Kidney (tissue), 14 donors: ENCODE results near the gene ZNF784. TPM values are rescaled to one million over a fixed set of nuclear protein-coding genes. Genes with fewer than 3 reads are reported as not detected.
A peak's percentile ranks its signal among the peaks of the same experiment; 100 is the strongest.
"Not testable (repeated sequence)": the region's sequence is repeated elsewhere in the genome, so short reads cannot be mapped to it uniquely, and the experiment has no call there.

Source experiments
- DNase-seq, 5 donors: peaks; one replicate each; pipeline ENCODE4 v3.0.0-alpha.2; 2013 to 2020
- FAIRE-seq: peaks from 2 replicates; lab custom pipeline; 2012; peaks lifted over from hg19 to GRCh38; lab: Jason Lieb, UNC
- H3K27ac ChIP-seq, 2 donors: one replicate each; pipeline ENCODE4 v1.7.0; 2013; ENCODE audit warnings: low read depth in 2 of 2, low read length in 2 of 2, inconsistent platforms in 1 of 2
- H3K27me3 ChIP-seq: one replicate; pipeline ENCODE4 v1.7.1; 2013; ENCODE audit warnings: low read length, inconsistent platforms; ENCODE audit not compliant: control insufficient read depth, insufficient read depth
- H3K36me3 ChIP-seq, 3 donors: one replicate each; pipeline versions ENCODE4 v1.7.0 to v1.7.1; 2013; ENCODE audit warnings: low read length in 3 of 3, control low read depth in 1 of 3, inconsistent platforms in 1 of 3; ENCODE audit not compliant: insufficient read depth in 3 of 3, control insufficient read depth in 2 of 3
- H3K4me1 ChIP-seq, 3 donors: one replicate each; pipeline versions ENCODE4 v1.7.0 to v1.7.1; 2013; ENCODE audit warnings: low read length in 3 of 3, inconsistent platforms in 1 of 3, low read depth in 1 of 3; ENCODE audit not compliant: control insufficient read depth in 2 of 3, insufficient read depth in 2 of 3
- H3K4me3 ChIP-seq, 3 donors: one replicate each; pipeline versions ENCODE4 v1.7.0 to v1.8.1; 2013; ENCODE audit warnings: low read length in 3 of 3, control low read depth in 1 of 3, inconsistent platforms in 1 of 3
- H3K9ac ChIP-seq, 3 donors: one replicate each; pipeline versions ENCODE4 v1.7.0 to v1.7.1; 2013; ENCODE audit warnings: low read length in 3 of 3, control low read depth in 1 of 3, inconsistent platforms in 1 of 3
- H3K9me3 ChIP-seq, 3 donors: one replicate each; pipeline versions ENCODE4 v1.7.0 to v1.7.1; 2013; ENCODE audit warnings: low read length in 3 of 3, control low read depth in 1 of 3, inconsistent platforms in 1 of 3; ENCODE audit not compliant: control insufficient read depth in 2 of 3, insufficient read depth in 1 of 3
- CTCF ChIP-seq: IDR thresholded peaks from 3 replicates; pipeline ENCODE4 v1.5.1; 2012; ENCODE audit warnings: mild to moderate bottlenecking, moderate library complexity, borderline replicate concordance; ENCODE audit not compliant: insufficient read depth; ENCODE audit errors: extremely low read depth
- intact Hi-C: fragments of 100-400 bp; cut with DNase I; formaldehyde crosslinking; loops from one replicate; pipeline ENCODE4 v1.11.1; 2022
- polyA plus RNA-seq: library from polyadenylated mRNA; stranded (reverse); fragments of 350-450 nt; fragmentation: Illumina TruSeq; extraction: RNeasy Lipid Tissue Mini Kit (QIAGEN cat#74804); gene quantifications from one replicate; pipeline ENCODE4 v1.2.3, GENCODE V29; 2014; ENCODE audit warnings: low read depth, low replicate concordance; ENCODE audit not compliant: insufficient read depth
- total RNA-seq: library from RNA; stranded (reverse); fragmentation: NEBNext Ultra II Directional; extraction: Animal tissue kit (Norgen Biotek cat#: 25700); gene quantifications from one replicate; pipeline ENCODE4 v1.2.1, GENCODE V29; 2021
- donor health status: control.
- donor health status: control.
- donor health status: control.
- donor health status: control.
- donor health status: control.
- donor health status: DM: yes; HTN: yes; CAD: no.
- donor health status: Normal renal cell carcinoma (clear cell type).

Gene ZNF784
- total and polyA plus RNA-seq, 2 donors from 2014 or later, result 6.6 to 9.8 TPM

- DNase-seq (peak; percentile 98 to 99 (median 99)), FAIRE-seq (peak; percentile 97)
- Histone ChIP-seq H3K36me3 (no peaks in the 10 kb centered on the region), H3K4me3 (peak overlapping the region; percentile 28 to 64 (median 41)), H3K9me3 (no peaks in the 10 kb centered on the region), H3K27me3 (no peaks in the 10 kb centered on the region), H3K9ac (peak overlapping the region in 2 of 3 donors; percentile 10 to 58), H3K4me1 (peaks cover 0 to 10% (median 6%) of the 10 kb centered on the region in 3 donors), H3K27ac (peak overlapping the region; percentile 23 to 69)
- TF ChIP-seq CTCF, result no peak
- intact Hi-C loops, result no loop called here
Observed at GRCh38 chr19:55586976-55587668, 37.2 kb downstream of the ZNF784 start.

GRCh38 chr19:55585658-55586339 is 38.6 kb downstream of the ZNF784 start:
- Histone ChIP-seq H3K4me3 (peak overlapping the region; percentile 54 to 63 (median 57)), H3K27me3 (no peaks in the 10 kb centered on the region), H3K36me3 (no peaks in the 10 kb centered on the region), H3K4me1 (peaks cover 3 to 18% (median 12%) of the 10 kb centered on the region in 3 donors), H3K27ac (peak overlapping the region; percentile 54 to 68), H3K9ac (peak overlapping the region in 1 of 3 donors; percentile 15), H3K9me3 (no peaks in the 10 kb centered on the region)
- intact Hi-C loops, result no loop called here
- FAIRE-seq (no peak), DNase-seq (peak; percentile 94 to 97 (median 95))
- TF ChIP-seq CTCF, result no peak

- no peak for TF ChIP-seq CTCF
- H3K27me3 ChIP-seq, result no peaks in the 10 kb centered on the region
- H3K4me3 ChIP-seq, result no peak overlapping the region
- FAIRE-seq (no peak), DNase-seq (peak in 1 of 5 donors; percentile 42)
- H3K36me3 ChIP-seq, result no peaks in the 10 kb centered on the region
- no peak overlapping the region for H3K27ac ChIP-seq
- intact Hi-C loops, result no loop called here
- H3K9me3 ChIP-seq, result no peaks in the 10 kb centered on the region
- peaks cover 3 to 18% (median 12%) of the 10 kb centered on the region in 3 donors for H3K4me1 ChIP-seq
- H3K9ac ChIP-seq, result no peak overlapping the region
Observed at GRCh38 chr19:55584871-55585270, 39.5 kb downstream of the ZNF784 start.

GRCh38 chr19:55583897-55584296 is 40.5 kb downstream of the ZNF784 start:
- H3K27me3 ChIP-seq, H3K9me3 ChIP-seq, H3K4me3 ChIP-seq, intact Hi-C loops, FAIRE-seq, DNase-seq, H3K9ac ChIP-seq, H3K27ac ChIP-seq, H3K36me3 ChIP-seq: not testable (repeated sequence)
- peaks cover 3 to 21% (median 12%) of the 10 kb centered on the region in 3 donors for H3K4me1 ChIP-seq

- H3K9me3 ChIP-seq, H3K27me3 ChIP-seq, H3K36me3 ChIP-seq, intact Hi-C loops, DNase-seq, FAIRE-seq: not testable (repeated sequence)
- H3K4me3 ChIP-seq, result peak overlapping the region in 2 of 3 donors; percentile 34 to 75
- peak overlapping the region; percentile 64 to 83 for H3K27ac ChIP-seq
- peak overlapping the region in 1 of 3 donors; percentile 13 for H3K9ac ChIP-seq
- peaks cover 3 to 21% (median 12%) of the 10 kb centered on the region in 3 donors for H3K4me1 ChIP-seq
Observed at GRCh38 chr19:55582284-55582683, 42.1 kb downstream of the ZNF784 start.
